Measurements from ENCODE around the gene LOXHD1.

LOXHD1 gene

GRCh38 chr18:46679846-46680598 is 23.0 kb upstream of the LOXHD1 start:
- no peak for DNase-seq (ENCODE audit: low spot score)
- TF ChIP-seq CTCF (IDR thresholded peaks at IDR 0.05; ENCODE audit: extremely low read depth, missing control alignments): no peak

GRCh38 chr18:46678785-46679399 is 21.9 kb upstream of the LOXHD1 start:
- TF ChIP-seq CTCF (IDR thresholded peaks at IDR 0.05; ENCODE audit: extremely low read depth, missing control alignments): no peak
- no peak for DNase-seq (ENCODE audit: low spot score)

DNA sequence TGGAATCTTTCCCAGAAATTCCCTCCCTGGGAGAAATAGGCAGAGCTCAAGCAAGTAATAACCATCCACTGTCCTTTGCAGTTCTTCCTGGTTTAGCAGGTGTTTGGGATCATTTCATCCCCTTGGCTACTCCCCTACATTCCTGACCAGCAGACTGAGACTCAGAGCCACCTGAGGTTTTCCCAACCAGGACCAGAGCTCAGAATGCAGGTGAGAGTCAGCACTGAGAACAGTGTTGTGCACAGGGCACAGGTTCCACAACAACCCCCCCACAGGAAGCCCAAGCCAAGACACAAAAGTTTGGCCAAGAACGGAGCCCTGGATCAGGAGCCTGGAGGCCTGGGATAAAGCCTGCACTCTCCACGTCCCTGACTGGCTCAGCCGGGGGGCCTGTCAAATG is 21.0 kb upstream of the LOXHD1 start:
- TF ChIP-seq CTCF (IDR thresholded peaks at IDR 0.05; ENCODE audit: extremely low read depth, missing control alignments): no peak
- no peak for DNase-seq (ENCODE audit: low spot score)

DNA sequence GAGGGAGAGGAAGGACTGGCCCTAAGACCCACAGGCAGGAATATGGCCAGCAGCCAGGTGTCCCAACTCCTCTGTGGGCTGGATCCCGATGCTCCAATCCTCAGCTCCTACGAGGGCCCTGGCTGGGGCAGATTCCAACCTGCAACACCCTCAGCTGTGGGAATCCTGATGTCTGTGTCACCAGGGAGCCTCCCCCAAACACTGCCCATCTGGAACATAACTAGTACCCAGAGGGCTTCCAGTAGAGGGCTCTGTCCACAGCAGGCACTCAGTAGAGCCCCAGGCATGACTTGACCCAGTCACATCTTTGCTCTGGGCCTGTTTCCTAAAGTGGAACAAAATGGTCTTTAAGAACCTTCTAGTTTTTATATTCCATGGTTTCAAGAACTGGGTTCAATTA is 20.6 kb upstream of the LOXHD1 start:
- peak; percentile 33 for DNase-seq (ENCODE audit: low spot score)
- no peak for TF ChIP-seq CTCF (IDR thresholded peaks at IDR 0.05; ENCODE audit: extremely low read depth, missing control alignments)

DNA sequence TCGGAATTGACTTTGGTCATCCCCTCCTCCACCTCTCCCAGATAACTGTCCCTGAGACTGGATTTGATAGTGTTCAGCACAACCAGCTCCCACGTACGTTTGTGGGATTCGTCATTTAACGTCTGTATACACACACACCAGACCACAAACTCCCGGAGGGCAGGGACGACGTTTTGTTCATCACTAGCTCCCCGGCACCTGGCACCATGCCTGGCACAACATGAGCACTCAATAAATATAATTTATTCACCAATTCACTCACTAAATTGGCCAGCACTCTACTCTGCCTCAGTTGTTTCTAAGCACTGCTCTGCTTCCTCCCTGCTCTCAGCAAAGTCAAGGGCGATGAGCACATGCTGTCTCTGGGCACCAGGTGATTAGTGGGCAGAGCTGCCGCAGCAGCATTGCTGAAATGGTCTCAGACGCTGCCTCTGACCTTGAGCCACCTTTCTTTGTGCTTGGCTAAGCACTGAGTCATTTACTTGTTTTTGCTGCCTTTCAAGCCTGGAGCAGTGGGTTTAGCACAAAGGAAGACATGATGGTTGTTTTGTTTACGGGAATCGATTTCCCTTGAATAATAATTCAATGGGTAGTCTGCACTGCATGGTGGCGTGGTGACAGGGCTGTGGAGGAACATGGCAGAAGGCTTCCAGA is 19.3 kb upstream of the LOXHD1 start:
- DNase-seq (ENCODE audit: low spot score): no peak
- TF ChIP-seq CTCF (IDR thresholded peaks at IDR 0.05; ENCODE audit: extremely low read depth, missing control alignments): no peak

DNA sequence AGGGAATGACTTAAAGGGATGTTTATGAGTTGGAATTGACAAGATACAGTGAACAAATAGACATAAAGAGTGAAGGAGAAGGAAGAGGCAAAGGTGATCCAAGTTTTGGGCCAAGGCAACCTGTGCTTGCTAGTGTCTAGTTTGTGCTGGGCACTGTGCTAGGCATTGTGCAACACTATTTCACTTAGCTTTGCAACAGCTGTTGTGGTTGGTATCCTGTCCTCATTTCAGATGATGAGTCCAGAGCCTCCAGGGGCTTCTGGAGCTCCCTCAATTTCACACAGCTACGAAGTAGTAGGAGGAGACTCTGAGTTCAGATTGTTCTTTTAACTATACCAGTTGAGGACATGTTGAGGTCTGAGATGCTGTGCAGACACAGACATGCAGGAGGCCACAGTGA is 18.1 kb upstream of the LOXHD1 start:
- DNase-seq (ENCODE audit: low spot score): no peak

More for the DNA sequence above, 18.1 kb upstream of the LOXHD1 start:
- TF ChIP-seq CTCF (IDR thresholded peaks at IDR 0.05; ENCODE audit: extremely low read depth, missing control alignments): no peak

Measured in GM20000 (cell line).